ENCODE results near the gene PDPK1. TPM values are rescaled to one million over a fixed set of nuclear protein-coding genes. Genes with fewer than 3 reads are reported as not detected.
A peak's percentile ranks its signal among the peaks of the same experiment; 100 is the strongest.

Gene PDPK1
- total and polyA plus RNA-seq, 2 experiments from 2014 or later = 19.3 to 25.8 TPM

GRCh38 chr16:2507665-2508064 is 30.2 kb upstream of the PDPK1 start:
- Histone ChIP-seq H3K4me3 (no peak overlapping the region), H3K27ac (ENCODE audit: low read depth) (no peak overlapping the region), H3F3A (replicated peaks; ENCODE audit: low read depth) (peaks cover 7% of the 10 kb centered on the region; the same call in 1 of the 2 replicates), H4K20me1 (replicated peaks; ENCODE audit: insufficient read depth) (no peaks in the 10 kb centered on the region), H3K36me3 (ENCODE audit: insufficient read depth) (no peaks in the 10 kb centered on the region), H3K27me3 (ENCODE audit: insufficient read depth) (no peaks in the 10 kb centered on the region), H2AFZ (no peak overlapping the region), H3K9me2 (ENCODE audit: insufficient read depth) (no peaks in the 10 kb centered on the region), H3K4me2 (no peak overlapping the region), H3K79me2 (replicated peaks; ENCODE audit: insufficient read depth) (no peaks in the 10 kb centered on the region), H3K4me1 (ENCODE audit: insufficient read depth) (peaks cover 12% of the 10 kb centered on the region; the same call in 1 of the 2 replicates)
- TF ChIP-seq EZH2 (IDR thresholded peaks at IDR 0.05; ENCODE audit: low read depth, unreplicated experiment) = no peak
- no peak for TF ChIP-seq STAT1 (IDR thresholded peaks at IDR 0.05; ENCODE audit: unreplicated experiment)
- H3K27ac Mint-ChIP-seq = no peak overlapping the region
- DNase-seq (ENCODE audit: low spot score) (no peak), ATAC-seq (no peak)
- no peaks in the 10 kb centered on the region for H3K36me3 Mint-ChIP-seq (ENCODE audit: low read depth)
- no peak overlapping the region for H3K4me3 Mint-ChIP-seq
- no peaks in the 10 kb centered on the region; the same call in 2 of the 3 replicates for H3K9me3 Mint-ChIP-seq
- H3K4me1 Mint-ChIP-seq = peaks cover 20% of the 10 kb centered on the region
- H3K27me3 Mint-ChIP-seq (ENCODE audit: insufficient read depth, low read depth, poor library complexity) = peaks cover 24% of the 10 kb centered on the region

GRCh38 chr16:2508722-2509400 is 29.0 kb upstream of the PDPK1 start:
- H3K79me2 ChIP-seq (replicated peaks; ENCODE audit: insufficient read depth) = no peaks in the 10 kb centered on the region
- no peaks in the 10 kb centered on the region for H4K20me1 ChIP-seq (replicated peaks; ENCODE audit: insufficient read depth)
- Mint-ChIP-seq H3K4me1 (peaks cover 24% of the 10 kb centered on the region), H3K9me3 (no peaks in the 10 kb centered on the region; the same call in 2 of the 3 replicates), H3K4me3 (no peak overlapping the region), H3K36me3 (ENCODE audit: low read depth) (no peaks in the 10 kb centered on the region), H3K27me3 (ENCODE audit: insufficient read depth, low read depth, poor library complexity) (peaks cover 32% of the 10 kb centered on the region), H3K27ac (no peak overlapping the region)
- H3K4me3 ChIP-seq = no peak overlapping the region
- H3F3A ChIP-seq (replicated peaks; ENCODE audit: low read depth) = peaks cover 10% of the 10 kb centered on the region; the same call in 1 of the 2 replicates
- H3K4me2 ChIP-seq = no peak overlapping the region
- no peaks in the 10 kb centered on the region for H3K9me2 ChIP-seq (ENCODE audit: insufficient read depth)
- peaks cover 14% of the 10 kb centered on the region; the same call in 1 of the 2 replicates for H3K4me1 ChIP-seq (ENCODE audit: insufficient read depth)
- H3K36me3 ChIP-seq (ENCODE audit: insufficient read depth) = no peaks in the 10 kb centered on the region
- H3K27me3 ChIP-seq (ENCODE audit: insufficient read depth) = no peaks in the 10 kb centered on the region
- TF ChIP-seq JUNB (IDR thresholded peaks at IDR 0.05; ENCODE audit: unreplicated experiment) = no peak
- TF ChIP-seq CTCF (conservative IDR thresholded peaks at IDR 0.05; ENCODE audit: low read depth in 2 of 2) = peak in 1 of 2 experiments; percentile 29; a peak in 3 of 4 replicates
- no peak for TF ChIP-seq ZNF462 (CRISPR knock-in tag; IDR thresholded peaks at IDR 0.05)
- H3K27ac ChIP-seq (ENCODE audit: low read depth) = no peak overlapping the region
- DNase-seq (ENCODE audit: low spot score) (no peak), ATAC-seq (no peak)
- H2AFZ ChIP-seq = no peak overlapping the region

Measured in GM23338 (cell line).